ENCODE measurements around the gene KIF20A.
"Not testable (repeated sequence)": the region's sequence is repeated elsewhere in the genome, so short reads cannot be mapped to it uniquely, and the experiment has no call there.

The KIF20A gene

DNA sequence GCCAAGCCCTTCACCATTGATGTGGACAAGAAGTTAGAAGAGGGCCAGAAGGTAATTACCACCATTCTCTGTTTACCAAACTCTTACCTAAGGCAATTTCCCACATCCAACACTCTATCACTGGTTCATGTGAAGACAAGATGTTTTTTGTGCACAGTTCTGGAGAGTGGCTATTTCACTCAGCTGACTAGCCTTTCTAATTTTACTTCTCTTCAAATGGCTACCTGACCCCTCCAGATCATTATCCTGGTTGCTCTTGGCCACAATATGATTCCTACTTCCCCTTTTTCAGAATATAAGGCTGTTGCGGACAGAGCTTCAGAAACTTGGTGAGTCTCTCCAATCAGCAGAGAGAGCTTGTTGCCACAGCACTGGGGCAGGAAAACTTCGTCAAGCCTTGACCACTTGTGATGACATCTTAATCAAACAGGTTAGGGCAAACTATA is 7.1 kb downstream of the KIF20A start:
- DNase-seq (ENCODE audit: low spot score), result no peak

GRCh38 chr5:138188626-138189025 is 9.7 kb downstream of the KIF20A start:
- DNase-seq (ENCODE audit: low spot score), result no peak

DNA sequence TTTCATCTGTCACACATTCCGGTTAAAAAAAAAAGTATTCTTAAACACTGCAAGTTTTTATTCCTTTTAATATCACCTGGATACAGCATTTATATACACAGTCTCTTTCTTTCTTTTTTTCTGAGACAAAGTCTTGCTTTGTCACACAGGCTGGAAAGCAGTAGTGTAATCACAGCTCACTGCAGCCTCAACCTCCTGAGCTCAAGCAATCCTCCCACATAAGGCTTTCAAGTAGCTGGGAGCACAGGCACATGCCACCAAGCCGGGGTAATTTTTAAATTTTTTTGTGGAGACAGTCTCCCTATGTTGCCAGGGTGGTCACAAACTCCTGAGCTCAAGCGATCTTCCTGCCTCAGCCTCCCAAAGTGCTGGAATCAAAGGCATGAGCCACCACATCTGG is 13.9 kb downstream of the KIF20A start:
- DNase-seq (ENCODE audit: low spot score), result no peak

GRCh38 chr5:138193859-138194258 is 14.9 kb downstream of the KIF20A start:
- not testable (repeated sequence) for DNase-seq (ENCODE audit: low spot score)

DNA sequence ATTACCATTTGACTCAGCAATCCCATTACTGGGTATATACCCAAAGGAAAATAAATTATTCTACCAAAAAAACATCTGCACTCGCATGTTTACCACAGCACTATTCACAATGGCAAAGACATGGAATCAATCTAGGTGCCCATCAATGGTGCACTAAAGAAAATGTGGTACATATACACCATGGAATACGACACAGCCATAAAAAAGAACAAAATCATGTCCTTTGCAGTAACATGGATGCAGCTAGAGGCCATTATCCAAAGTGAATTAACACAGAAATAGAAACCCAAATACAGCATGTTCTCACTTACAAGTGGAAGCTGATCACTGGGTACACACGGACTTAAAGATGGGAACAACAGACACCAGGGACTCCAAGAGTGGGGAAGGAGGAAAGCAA is 32.1 kb downstream of the KIF20A start:
- no peak for DNase-seq (ENCODE audit: low spot score)

GRCh38 chr5:138212828-138213160 is 33.9 kb downstream of the KIF20A start:
- DNase-seq (ENCODE audit: low spot score), result peak; percentile 52

GRCh38 chr5:138213161-138214029 is 34.5 kb downstream of the KIF20A start, which contains the start of gene CDC23:
Gene CDC23, minus strand, starts transcription at chr5:138213323. Its CDS starts 11 bp downstream, at chr5:138213312.
- peak; percentile 96 for DNase-seq (ENCODE audit: low spot score)

GRCh38 chr5:138216799-138217198 is 37.9 kb downstream of the KIF20A start:
- DNase-seq (ENCODE audit: low spot score), result no peak

DNA sequence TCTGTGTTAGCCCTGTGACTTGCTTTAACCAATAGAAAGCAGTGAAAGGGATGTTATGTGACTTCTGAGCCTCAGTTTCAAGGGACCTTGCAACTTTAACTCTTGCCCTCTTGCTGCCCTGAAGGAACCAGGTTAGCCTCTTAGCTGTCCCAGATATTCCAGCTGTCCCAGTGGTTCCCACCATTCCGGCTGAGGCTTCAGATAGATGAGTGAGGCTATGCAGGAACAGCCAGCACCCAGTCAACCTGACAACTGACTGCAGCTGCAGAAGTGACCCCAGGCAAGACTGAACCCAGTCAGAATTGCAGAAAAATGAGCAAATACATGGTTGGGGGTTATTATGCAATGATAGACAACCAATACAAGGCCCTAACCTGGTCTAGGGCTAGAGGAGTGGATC is 44.6 kb downstream of the KIF20A start:
- DNase-seq (ENCODE audit: low spot score), result no peak

DNA sequence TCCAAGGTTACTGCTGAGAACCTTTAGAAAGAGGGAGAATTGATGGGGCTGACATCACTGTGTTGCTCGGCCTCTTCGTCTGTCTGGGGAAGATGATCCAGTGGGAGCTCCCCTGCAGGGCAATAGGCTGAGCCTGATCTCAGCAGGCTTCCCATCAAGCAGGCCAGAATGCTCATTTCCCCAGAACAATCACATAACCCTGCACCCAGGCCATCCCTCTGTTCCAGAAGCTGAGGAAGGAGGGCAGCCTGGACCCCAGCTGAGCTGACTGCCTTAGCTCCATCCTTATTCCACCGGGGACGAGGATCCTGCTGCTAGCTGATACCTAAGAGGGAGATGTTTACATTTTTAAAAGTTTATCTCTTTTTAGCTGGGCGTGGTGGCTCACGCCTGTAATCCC is 45.8 kb downstream of the KIF20A start:
- no peak for DNase-seq (ENCODE audit: low spot score)

DNA sequence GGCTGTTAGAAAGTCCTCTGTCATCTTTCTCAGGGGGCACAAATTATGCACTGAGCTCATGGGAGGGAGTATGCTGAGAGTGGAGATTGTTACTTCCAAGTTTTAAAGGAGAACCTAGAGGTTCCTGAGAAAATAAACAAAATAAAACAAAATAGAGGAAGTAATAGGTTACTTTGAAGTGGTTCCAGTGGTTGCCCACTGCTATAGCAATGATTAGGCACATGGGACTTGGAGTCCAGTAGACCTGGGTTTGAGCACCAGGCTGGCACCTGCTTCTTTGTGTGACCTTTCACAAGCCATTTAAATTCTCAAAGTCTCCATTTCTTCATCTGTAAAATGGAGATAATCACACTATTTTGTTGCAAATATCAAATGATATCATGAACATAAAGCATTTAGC is 48.0 kb downstream of the KIF20A start:
- DNase-seq (ENCODE audit: low spot score), result no peak

- DNase-seq (ENCODE audit: low spot score), result no peak
These were observed 50.5 kb downstream of the KIF20A start for GRCh38 chr5:138229387-138229786.

DNA sequence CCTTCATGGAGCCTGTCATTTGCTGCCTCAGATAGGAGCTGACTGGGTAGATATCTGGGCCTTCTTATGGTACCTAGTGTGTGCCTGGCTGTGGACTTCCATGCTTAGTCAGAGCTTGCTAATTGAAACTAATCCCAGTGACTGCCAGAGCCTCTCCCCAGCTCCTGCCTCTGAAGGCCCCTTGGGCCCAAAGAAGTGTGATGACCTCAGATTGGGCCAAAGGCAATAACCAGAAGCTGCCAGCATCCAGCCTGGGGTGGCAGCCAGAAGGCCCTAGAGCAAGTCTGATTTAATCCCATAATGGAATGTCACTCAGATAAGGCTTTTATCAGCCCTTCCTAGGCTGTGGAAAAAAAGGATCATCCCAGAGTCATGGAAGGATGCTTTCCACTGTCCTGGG is 51.3 kb downstream of the KIF20A start:
- DNase-seq (ENCODE audit: low spot score), result no peak

DNA sequence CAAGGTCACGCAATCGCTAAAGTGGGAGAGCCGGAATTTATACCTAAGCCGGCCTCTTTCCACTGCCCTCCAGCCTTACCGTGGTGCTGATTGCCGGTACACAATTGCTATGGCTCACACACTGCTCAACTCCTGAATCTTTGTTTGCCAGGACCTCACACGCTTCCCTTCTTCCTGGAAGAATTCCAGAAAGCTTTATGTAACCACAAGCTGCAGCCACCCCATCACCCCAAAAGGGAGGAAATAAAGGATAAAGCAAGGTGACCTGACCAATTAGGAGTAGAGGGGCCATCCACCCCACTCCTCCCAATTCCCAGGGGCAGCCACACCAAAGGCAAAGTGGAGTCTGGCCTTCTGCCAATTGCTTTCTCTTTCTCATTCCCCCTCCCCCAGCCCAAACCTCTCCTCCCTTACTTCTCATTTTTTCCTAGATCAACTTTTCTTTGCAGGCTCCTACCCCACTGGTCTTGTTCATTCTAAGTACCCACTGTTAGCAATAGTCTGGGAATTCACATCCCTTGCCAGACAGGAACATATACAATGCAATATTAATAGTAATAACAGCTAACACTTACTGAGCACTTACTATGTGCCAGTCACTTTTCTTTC is 52.2 kb downstream of the KIF20A start:
- no peak for DNase-seq (ENCODE audit: low spot score)

- DNase-seq (ENCODE audit: low spot score), result no peak
These were observed 54.4 kb downstream of the KIF20A start for GRCh38 chr5:138233280-138233679.

DNA sequence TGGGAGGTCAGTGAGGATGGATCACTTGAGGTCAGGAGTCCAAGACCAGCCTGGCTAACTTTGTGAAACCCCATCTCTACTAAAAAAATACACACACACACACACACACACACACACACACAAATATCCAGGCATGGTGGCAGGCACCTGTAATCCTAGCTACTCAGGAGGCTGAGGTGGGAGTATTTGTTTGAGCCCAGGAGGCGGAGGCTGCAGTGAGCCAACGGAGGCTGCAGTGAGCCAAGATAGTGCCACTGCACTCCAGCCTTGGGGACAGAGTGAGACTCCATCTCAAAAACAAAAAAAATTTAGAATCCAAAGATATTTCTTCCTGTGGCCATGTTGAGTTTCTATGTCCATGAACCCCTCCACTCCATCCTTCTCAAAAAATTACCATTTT is 55.7 kb downstream of the KIF20A start:
- no peak for DNase-seq (ENCODE audit: low spot score)
